IPS-15b (cell line): Measurements from ENCODE around the gene DSE.

Experiments
- H3K27me3 ChIP-seq: one replicate; pipeline ENCODE4 v1.6.1; 2013; ENCODE audit warnings: low read length; ENCODE audit not compliant: control insufficient read depth, insufficient read depth
- H3K36me3 ChIP-seq: one replicate; pipeline ENCODE4 v1.6.1; 2013; ENCODE audit warnings: low read length; ENCODE audit not compliant: control insufficient read depth, insufficient read depth
- H3K4me1 ChIP-seq: one replicate; pipeline ENCODE4 v1.6.1; 2013; ENCODE audit warnings: mild to moderate bottlenecking, low read length; ENCODE audit not compliant: control insufficient read depth, insufficient read depth
- H3K4me3 ChIP-seq: one replicate; pipeline ENCODE4 v1.5.1; 2013; ENCODE audit warnings: low read depth, low read length
- H3K9ac ChIP-seq: one replicate; pipeline ENCODE4 v1.6.1; 2013; ENCODE audit warnings: low read depth, mild to moderate bottlenecking, low read length
- H3K9me3 ChIP-seq: one replicate; pipeline ENCODE4 v1.6.1; 2013; ENCODE audit warnings: mild to moderate bottlenecking, low read length; ENCODE audit not compliant: control insufficient read depth, insufficient read depth

Gene DSE

DNA sequence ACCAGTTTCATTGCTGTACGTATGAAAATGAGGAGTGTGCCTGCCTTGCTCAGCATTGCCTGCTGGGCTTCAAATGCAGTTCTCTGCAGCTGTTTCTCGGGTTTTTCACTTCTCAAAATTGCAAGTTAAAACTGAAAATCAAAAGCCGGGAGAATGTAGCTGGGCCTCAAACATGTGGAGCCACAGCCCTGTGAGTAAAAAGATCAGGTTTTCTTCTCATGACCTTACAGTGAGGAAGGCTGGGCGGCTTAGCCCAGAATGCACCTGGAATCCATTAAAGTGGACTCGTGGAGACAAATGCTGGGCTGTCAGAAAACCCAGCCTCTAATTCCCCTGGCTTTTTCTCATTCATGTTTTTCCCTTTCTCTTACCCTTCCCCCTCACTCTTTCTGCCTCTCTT is 34.4 kb downstream of the DSE start:
- H3K4me3 ChIP-seq, result no peak overlapping the region
- H3K4me1 ChIP-seq, result peaks cover 16% of the 10 kb centered on the region
- H3K36me3 ChIP-seq, result no peaks in the 10 kb centered on the region
- no peaks in the 10 kb centered on the region for H3K9me3 ChIP-seq
- H3K9ac ChIP-seq, result no peak overlapping the region
- H3K27me3 ChIP-seq, result no peaks in the 10 kb centered on the region

DNA sequence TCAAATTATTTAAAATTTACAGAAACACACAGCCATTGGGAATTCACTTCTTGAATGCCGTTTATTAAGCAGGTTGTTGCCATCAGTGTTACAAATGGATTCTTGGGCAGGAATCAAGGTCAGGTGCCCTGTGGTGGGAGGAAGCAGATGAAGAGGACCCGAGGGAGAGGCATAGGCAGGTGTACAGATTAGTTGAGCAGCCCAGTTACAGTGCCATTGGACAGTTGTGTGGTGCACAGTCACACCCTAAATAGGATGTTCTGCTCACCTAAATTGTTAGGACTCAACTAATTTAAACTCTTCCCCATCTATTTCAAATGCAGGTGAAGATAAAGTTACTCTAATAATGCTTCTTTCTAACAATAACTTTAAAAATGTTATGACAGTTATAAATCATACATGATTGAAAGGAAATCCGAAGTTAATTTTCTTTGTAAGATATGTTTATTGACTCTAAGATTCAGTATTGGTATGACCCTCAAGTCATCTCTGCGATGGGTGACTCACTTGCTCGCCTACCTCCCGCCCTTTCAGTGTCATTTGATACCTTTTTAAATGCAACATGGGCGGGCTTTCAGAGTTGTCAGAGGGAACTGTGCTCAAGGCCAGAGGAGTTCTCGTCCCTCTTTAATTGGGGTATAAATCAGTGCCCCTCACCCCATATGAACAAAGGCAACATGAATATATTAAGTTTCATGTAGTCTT is 35.1 kb downstream of the DSE start:
- Histone ChIP-seq H3K4me3 (no peak overlapping the region), H3K9me3 (no peaks in the 10 kb centered on the region), H3K36me3 (no peaks in the 10 kb centered on the region), H3K9ac (no peak overlapping the region), H3K27me3 (no peaks in the 10 kb centered on the region), H3K4me1 (peaks cover 16% of the 10 kb centered on the region)

- no peaks in the 10 kb centered on the region for H3K27me3 ChIP-seq
- H3K4me3 ChIP-seq, result no peak overlapping the region
- H3K9ac ChIP-seq, result no peak overlapping the region
- H3K36me3 ChIP-seq, result no peaks in the 10 kb centered on the region
- no peaks in the 10 kb centered on the region for H3K9me3 ChIP-seq
- peaks cover 16% of the 10 kb centered on the region for H3K4me1 ChIP-seq
Measured at GRCh38 chr6:116406678-116407345, 36.1 kb downstream of the DSE start.

DNA sequence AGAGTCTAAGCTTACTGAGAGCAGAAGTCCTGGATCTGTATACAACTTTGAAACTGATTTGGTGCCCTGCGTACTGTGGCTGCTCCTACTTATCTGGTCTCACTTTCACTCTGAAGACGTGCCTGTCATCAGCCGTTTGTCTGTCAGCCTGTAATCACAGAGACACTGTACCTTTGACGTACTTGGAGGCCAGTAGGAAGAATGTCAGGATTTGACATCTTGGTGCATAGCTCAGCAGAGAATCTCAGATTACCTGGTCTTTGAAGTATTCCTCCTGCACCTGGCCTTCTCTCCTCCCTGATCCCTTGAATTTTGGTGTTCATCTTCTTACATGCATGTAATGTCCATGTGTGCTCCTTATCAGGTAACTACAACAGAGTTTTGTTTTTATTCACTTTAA is 37.7 kb downstream of the DSE start:
- H3K9ac ChIP-seq, result no peak overlapping the region
- H3K9me3 ChIP-seq, result no peaks in the 10 kb centered on the region
- H3K4me1 ChIP-seq, result peaks cover 16% of the 10 kb centered on the region
- H3K4me3 ChIP-seq, result no peak overlapping the region
- H3K27me3 ChIP-seq, result no peaks in the 10 kb centered on the region
- H3K36me3 ChIP-seq, result no peaks in the 10 kb centered on the region

- Histone ChIP-seq H3K4me1 (peaks cover 11% of the 10 kb centered on the region), H3K27me3 (no peaks in the 10 kb centered on the region), H3K9me3 (no peaks in the 10 kb centered on the region), H3K4me3 (no peak overlapping the region), H3K9ac (no peak overlapping the region), H3K36me3 (no peaks in the 10 kb centered on the region)
Measured at GRCh38 chr6:116409756-116410155, 39.0 kb downstream of the DSE start.

GRCh38 chr6:116411284-116411623 is 40.5 kb downstream of the DSE start:
- Histone ChIP-seq H3K27me3 (no peaks in the 10 kb centered on the region), H3K4me3 (no peak overlapping the region), H3K4me1 (peaks cover 7% of the 10 kb centered on the region), H3K36me3 (no peaks in the 10 kb centered on the region), H3K9me3 (no peaks in the 10 kb centered on the region), H3K9ac (no peak overlapping the region)

DNA sequence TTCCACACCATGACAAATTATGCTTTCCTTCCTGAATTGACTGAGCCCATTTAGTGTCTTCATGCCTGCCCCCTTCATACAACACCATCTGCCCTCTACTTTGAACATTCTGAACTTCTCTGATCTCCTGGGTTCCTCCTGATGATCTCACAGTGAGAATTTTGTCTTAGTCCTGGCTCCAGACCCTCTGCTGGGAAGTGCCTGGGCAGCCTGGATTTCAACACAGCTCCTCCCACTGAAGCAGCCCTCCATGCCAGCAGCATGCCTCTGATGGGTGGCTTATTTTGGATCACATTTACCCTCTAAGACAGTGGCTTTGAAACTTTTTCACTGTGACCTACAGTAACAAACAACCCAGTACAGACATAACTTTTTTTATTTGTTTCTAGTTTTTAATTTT is 41.5 kb downstream of the DSE start:
- no peaks in the 10 kb centered on the region for H3K27me3 ChIP-seq
- H3K9ac ChIP-seq, result no peak overlapping the region
- no peak overlapping the region for H3K4me3 ChIP-seq
- H3K9me3 ChIP-seq, result no peaks in the 10 kb centered on the region
- H3K4me1 ChIP-seq, result peaks cover 3% of the 10 kb centered on the region
- no peaks in the 10 kb centered on the region for H3K36me3 ChIP-seq

DNA sequence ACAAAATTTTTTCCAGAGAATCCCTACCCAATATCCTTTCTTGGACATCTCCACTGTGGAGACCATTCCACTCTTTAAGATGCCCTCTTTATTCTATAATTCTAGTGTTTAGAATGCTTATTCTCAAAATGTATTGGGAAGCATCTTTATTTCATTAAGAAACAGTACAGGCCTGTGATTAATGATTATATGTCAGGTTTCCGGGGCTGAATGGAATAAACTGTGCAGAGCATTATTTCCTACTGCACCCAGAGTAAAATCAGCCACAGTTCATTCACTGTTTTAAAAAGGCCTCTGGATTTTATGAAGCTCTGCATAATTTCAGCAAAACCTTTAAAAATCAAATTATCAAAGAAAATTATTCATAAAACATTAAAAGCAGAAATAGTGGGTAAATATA is 42.6 kb downstream of the DSE start:
- Histone ChIP-seq H3K4me3 (no peak overlapping the region), H3K36me3 (no peaks in the 10 kb centered on the region), H3K27me3 (no peaks in the 10 kb centered on the region), H3K9ac (no peak overlapping the region), H3K4me1 (peaks cover 3% of the 10 kb centered on the region), H3K9me3 (no peaks in the 10 kb centered on the region)

DNA sequence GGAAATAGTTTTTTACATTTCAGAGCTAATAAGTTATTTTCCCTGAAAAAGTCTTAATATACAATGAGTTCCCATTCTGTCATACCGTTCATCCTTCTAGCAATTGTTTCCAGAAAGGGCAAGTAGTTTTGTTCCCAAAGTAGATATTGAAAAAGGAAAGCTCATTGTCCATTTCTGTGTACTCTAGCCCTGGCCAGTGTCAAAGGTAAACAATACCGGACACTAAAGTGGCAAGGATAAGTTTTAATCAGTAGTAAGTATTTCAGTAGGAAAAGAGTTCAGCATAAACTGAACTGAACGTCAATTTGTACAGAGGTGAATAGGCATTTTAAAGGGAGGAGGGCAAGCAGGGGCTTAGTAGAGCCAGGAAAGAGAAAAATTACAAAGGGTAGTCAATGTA is 46.9 kb downstream of the DSE start:
- H3K36me3 ChIP-seq, result no peaks in the 10 kb centered on the region
- H3K4me1 ChIP-seq, result peaks cover 3% of the 10 kb centered on the region
- H3K4me3 ChIP-seq, result no peak overlapping the region
- no peaks in the 10 kb centered on the region for H3K27me3 ChIP-seq
- no peaks in the 10 kb centered on the region for H3K9me3 ChIP-seq
- H3K9ac ChIP-seq, result no peak overlapping the region

DNA sequence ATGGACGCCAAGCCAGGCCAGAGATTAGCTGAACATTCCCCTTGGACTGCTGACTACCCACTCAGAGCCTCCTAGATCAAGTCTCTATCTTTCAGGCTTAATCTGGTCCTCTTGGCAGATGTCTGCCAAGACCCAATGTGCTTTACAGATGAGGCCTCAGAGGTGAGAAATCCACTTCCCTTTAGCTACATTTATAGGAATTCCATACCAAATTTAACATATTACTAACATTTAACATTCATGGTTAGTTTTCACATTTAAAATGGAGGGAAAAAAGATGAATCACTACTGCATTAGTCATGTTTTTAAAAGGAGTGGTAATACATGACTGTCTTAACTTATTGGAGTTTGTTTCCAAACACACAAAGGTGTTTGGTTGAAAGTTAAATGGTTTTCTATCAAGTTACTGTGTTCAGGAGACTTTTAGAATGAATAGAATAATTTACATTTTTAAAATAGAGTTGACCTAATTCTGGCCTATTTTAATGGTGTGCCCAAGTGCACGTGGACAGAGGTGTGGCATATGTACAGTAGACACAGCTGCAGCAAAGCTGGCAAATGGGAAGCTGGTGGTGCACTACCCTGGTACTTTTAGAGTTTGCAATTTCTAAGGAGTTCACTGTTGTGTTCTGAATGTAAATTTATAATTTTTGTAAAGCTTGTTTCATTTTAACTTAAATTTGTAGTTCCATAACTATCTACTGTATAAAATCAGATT is 48.5 kb downstream of the DSE start:
- Histone ChIP-seq H3K36me3 (no peaks in the 10 kb centered on the region), H3K9me3 (no peaks in the 10 kb centered on the region), H3K27me3 (no peaks in the 10 kb centered on the region), H3K9ac (no peak overlapping the region), H3K4me3 (no peak overlapping the region), H3K4me1 (peaks cover 3% of the 10 kb centered on the region)

GRCh38 chr6:116420341-116420740 is 49.6 kb downstream of the DSE start:
- Histone ChIP-seq H3K27me3 (no peaks in the 10 kb centered on the region), H3K9ac (no peak overlapping the region), H3K9me3 (no peaks in the 10 kb centered on the region), H3K4me1 (peaks cover 5% of the 10 kb centered on the region), H3K4me3 (no peak overlapping the region), H3K36me3 (no peaks in the 10 kb centered on the region)

DNA sequence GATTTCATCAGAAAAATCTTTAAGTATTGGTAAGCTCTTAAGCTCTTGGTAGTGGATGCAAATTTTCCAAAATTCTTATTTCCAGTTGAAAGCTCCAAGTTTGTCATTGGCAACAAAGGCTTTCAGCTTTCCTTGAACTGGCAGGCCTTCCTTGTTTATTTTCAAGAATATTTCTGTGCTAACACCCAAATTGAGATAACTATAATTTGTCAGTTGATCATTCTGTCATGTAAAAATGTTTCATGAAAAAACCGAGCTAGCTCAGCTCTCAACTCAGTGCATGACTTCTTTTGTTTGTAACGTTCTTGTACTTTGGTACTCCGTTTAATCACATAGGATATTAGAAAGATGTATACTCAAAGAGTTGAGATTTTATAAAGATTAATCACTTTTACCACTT is 51.5 kb downstream of the DSE start:
- H3K4me1 ChIP-seq, result peaks cover 2% of the 10 kb centered on the region
- no peaks in the 10 kb centered on the region for H3K36me3 ChIP-seq

More for the DNA sequence above, 51.5 kb downstream of the DSE start:
- no peak overlapping the region for H3K4me3 ChIP-seq
- no peak overlapping the region for H3K9ac ChIP-seq
- H3K27me3 ChIP-seq, result no peaks in the 10 kb centered on the region
- no peaks in the 10 kb centered on the region for H3K9me3 ChIP-seq
